H1 (cell line): Measurements from ENCODE around the gene CACNA1E. TPM values are rescaled to one million over a fixed set of nuclear protein-coding genes. Genes with fewer than 3 reads are reported as not detected.

Experiments used
- KDM4A ChIP-seq: IDR thresholded peaks from one replicate; pipeline ENCODE4 v1.7.1; 2012; ENCODE audit warnings: low read depth, mild to moderate bottlenecking, moderate library complexity, low read length, inconsistent platforms; ENCODE audit not compliant: severe bottlenecking
- MAX ChIP-seq: IDR thresholded peaks from 2 replicates; pipeline ENCODE4 v1.6.1; 2012; ENCODE audit warnings: inconsistent platforms
- POLR2AphosphoS5 ChIP-seq: IDR thresholded peaks from 2 replicates; pipeline ENCODE4 v1.6.1; 2011; ENCODE audit warnings: low read depth, low read length
- RFX5 ChIP-seq: IDR thresholded peaks from 2 replicates; pipeline ENCODE4 v1.6.1; 2011; ENCODE audit warnings: low read depth, low read length, improper control_type of control experiment, borderline replicate concordance
- SRF ChIP-seq: IDR thresholded peaks from 2 replicates; pipeline ENCODE4 v1.6.1; 2011; ENCODE audit warnings: mild to moderate bottlenecking, low read depth, low read length, moderate library complexity
- polyA plus RNA-seq, 7 experiments: library from polyadenylated mRNA; depleted of rRNA in 3 of 7; stranded (reverse) in 5 of 7; unstranded in 2 of 7; fragments of >200 nt in 5 of 7; fragments of 200-250 nt in 2 of 7; gene quantifications; 1 replicate in 5 of 7; 2 replicates in 1 of 7; 4 replicates in 1 of 7; pipeline versions ENCODE4 v1.2.1 to v1.2.3, GENCODE V29; 2011 to 2013; ENCODE audit warnings: missing spikeins in 2 of 7, mixed read lengths in 2 of 7
- total RNA-seq: library from RNA; stranded (reverse); fragmentation: NEBNext Ultra II Directional; extraction: Animal tissue kit (Norgen Biotek cat#: 25700); gene quantifications from 2 replicates; pipeline ENCODE4 v1.2.1, GENCODE V29; 2021

The CACNA1E gene
- total and polyA plus RNA-seq, 2 of the 8 experiments (the other 6 are each of a cell fraction or from before 2014, with no cell fraction given), result 0.98 to 1.3 TPM

GRCh38 chr1:181538836-181539235 is 55.5 kb downstream of the CACNA1E start (continued):
- no peak for TF ChIP-seq RFX5
- no peak for TF ChIP-seq SRF
- TF ChIP-seq KDM4A, result no peak
- no peak for TF ChIP-seq MAX
- TF ChIP-seq POLR2AphosphoS5, result no peak
